ENCODE measurements around the gene CDKN2B.

The CDKN2B gene

GRCh38 chr9:21994556-21995005 lies 14.5 kb downstream of the CDKN2B start, which contains the start of gene CDKN2B-AS1:
Gene CDKN2B-AS1 (plus strand): TSS chr9:21994791.
- DNase-seq (ENCODE audit: low read depth in 2 of 2) = no peak

- DNase-seq (ENCODE audit: low read depth in 2 of 2) = no peak
Measured at GRCh38 chr9:21993893-21994555, 15.1 kb downstream of the CDKN2B start, which contains the start of gene CDKN2A. Gene CDKN2A (minus strand): TSS chr9:21994392.

- no peak for DNase-seq (ENCODE audit: low read depth in 2 of 2)
Measured at GRCh38 chr9:21993007-21993406, 16.1 kb downstream of the CDKN2B start.

DNA sequence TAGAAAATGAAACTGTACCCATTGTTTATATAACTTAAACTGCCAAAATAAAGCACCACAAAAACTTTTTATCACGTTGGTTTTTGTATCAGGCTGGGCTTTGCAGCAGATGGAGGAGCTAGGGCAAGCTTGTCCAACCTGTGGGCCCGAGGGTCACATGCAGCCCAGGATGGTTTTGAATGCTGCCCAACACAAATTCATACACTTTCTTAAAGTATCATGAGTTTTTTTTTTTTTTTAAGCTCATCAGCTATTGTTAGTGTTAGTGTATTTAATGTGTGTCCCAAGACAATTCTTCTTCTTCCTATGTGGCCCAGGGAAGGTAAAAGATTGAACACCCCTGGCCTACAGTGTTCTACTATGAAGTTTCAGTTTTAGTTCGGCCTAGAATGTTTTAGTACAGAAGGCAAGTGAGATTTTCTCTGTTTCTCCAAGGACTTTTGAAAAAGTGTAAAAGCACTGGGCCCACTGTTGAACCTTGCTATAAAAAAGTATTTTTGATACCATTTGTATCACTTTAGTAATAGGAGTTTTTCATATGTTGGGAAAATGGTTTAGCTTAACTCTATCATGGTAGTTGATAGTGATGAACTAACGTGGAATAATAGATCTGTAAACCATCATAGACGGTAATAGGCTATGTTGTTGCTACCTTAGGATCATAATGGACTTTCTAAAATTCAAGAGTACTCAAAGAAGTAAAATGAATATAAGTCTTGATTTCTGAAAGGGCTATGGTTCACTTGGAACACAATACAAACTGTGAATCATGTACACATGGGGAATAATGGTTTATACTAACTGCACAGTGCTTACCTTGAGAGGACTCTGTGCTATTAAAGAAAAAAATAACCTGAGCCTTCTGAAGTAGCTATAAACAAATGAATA lies 17.8 kb downstream of the CDKN2B start:
- DNase-seq (ENCODE audit: low read depth in 2 of 2) = no peak

DNA sequence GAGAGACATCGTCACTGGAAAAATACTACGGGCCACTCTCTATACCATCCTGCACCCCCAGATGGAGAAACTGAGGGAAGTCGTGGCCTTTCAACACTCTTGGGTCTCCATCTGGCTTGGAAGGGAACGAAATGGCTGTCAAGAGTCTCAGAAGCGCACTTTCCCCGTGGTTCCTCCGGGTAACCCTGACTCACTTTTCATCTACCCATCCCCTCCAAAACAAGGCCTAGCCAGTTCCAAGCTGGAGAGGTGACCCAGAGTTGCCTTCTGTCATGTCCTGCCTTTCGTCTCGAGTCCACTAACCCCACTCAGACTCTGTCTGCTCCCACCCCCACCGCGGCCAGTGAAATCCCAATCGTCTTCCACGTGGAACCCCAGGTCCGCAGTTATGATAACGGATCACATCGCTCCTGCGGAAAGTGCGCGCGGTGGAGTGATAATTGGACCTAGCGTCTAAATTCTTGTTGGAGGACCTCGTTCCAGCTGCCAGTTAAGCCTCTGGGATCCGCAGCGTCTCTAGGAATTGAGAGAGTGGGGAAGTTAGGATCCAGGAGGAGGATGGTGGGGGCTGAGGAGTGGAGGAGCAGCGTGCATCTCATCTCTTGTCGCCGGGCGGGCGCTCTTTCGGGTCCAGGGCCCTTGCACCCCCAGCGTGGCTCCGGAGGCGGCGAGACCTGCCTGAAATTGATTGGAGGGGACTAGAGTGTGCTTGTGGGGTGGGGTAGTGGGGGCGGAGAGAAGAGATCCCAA lies 19.5 kb downstream of the CDKN2B start:
- DNase-seq (ENCODE audit: low read depth in 2 of 2) = no peak

DNA sequence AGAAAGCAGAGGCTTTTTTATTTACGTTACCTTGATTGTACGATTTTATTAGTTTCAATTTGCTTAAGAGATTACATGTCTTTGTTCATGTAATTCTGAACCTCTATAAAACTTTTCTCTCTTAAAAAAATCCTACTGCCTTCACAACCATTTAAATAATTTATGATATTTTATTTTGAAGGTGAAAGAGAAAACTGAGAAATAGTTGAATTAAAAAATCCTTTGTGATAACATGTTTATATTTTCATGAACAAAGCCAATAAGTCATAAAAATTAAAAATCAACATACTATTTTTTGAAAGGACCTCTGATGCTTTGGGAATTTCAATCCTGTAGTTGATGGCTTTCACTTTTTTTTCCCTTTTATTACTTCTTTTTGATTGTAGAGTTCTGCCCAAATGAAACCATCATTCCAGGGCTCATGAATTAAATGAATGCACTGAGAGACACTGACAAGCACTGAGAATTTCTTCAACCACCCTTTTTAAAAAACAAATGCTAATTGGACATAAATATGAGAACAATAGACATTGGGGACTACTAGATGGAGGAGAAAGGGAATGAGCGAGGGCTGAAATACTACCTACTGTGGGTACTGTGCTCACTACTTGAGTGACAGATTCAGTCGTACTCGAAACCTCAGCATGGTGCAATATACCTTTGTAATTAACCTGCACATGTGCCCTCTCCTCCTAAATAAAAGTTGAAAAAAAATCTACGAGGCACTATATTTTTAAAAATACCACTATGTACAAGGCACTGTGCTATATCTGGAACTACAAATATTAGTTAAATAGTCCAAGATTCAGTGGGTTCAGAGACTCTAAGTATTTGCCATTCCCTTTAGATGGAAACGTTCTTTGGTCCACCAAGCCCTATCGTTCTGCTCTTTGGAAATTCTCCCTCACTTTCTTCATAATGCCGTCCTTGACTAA lies 20.8 kb downstream of the CDKN2B start:
- no peak for DNase-seq (ENCODE audit: low read depth in 2 of 2)

- no peak for DNase-seq (ENCODE audit: low read depth in 2 of 2)
Measured at GRCh38 chr9:21985964-21986667, 23.0 kb downstream of the CDKN2B start.

- no peak for DNase-seq (ENCODE audit: low read depth in 2 of 2)
Measured at GRCh38 chr9:21984101-21984500, 25.0 kb downstream of the CDKN2B start.

GRCh38 chr9:21983561-21983935 lies 25.6 kb downstream of the CDKN2B start:
- DNase-seq (ENCODE audit: low read depth in 2 of 2) = no peak

GRCh38 chr9:21982861-21983560 lies 26.1 kb downstream of the CDKN2B start:
- no peak for DNase-seq (ENCODE audit: low read depth in 2 of 2)

DNA sequence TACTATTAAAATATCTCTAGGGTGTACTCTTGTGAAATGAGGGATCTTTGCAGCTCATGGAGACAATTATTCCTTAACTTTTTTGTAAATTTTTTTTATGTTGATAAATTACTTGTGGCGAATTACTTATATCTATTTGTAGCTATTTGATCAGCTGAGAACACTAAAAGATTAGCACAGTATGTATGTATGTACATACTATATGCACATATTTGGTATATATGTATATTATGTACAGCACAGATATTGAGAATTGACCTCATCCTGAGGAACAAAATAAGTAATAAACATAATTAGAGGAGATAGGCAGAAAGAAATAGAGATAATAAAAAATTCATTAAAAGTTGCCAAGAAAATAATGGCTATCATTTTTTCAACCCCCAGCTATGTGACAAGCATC lies 26.7 kb downstream of the CDKN2B start:
- DNase-seq (ENCODE audit: low read depth in 2 of 2) = no peak

DNA sequence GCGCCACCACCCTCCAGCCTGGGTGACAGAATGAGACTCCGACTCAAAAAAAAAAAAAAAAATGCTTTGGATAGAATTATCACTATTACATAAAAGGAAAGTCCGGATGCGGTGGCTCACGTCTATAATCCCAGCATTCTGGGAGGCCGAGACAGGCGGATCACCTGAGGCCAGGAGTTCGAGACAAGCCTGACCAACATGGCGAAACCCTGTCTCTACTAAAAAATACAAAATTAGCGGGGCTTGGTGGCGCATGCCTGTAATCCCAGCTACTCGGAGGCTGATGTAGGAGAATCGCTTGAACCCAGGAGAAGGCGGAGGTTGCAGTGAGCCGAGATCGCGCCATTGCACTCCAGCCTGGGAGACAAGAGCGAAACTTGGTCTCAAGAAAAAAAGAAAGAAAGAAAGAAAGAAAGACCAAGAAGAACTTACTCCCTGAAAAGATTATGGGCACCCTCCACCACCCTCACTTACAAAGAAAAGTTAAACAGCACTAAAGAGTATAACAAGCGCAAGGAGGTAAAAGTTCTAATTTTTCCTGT lies 32.7 kb downstream of the CDKN2B start:
- no peak for DNase-seq (ENCODE audit: low read depth in 2 of 2)

DNA sequence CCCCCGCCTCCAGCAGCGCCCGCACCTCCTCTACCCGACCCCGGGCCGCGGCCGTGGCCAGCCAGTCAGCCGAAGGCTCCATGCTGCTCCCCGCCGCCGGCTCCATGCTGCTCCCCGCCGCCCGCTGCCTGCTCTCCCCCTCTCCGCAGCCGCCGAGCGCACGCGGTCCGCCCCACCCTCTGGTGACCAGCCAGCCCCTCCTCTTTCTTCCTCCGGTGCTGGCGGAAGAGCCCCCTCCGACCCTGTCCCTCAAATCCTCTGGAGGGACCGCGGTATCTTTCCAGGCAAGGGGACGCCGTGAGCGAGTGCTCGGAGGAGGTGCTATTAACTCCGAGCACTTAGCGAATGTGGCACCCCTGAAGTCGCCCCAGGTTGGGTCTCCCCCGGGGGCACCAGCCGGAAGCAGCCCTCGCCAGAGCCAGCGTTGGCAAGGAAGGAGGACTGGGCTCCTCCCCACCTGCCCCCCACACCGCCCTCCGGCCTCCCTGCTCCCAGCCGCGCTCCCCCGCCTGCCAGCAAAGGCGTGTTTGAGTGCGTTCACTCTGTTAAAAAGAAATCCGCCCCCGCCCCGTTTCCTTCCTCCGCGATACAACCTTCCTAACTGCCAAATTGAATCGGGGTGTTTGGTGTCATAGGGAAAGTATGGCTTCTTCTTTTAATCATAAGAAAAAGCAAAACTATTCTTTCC lies 34.2 kb downstream of the CDKN2B start:
- no peak for DNase-seq (ENCODE audit: low read depth in 2 of 2)

DNA sequence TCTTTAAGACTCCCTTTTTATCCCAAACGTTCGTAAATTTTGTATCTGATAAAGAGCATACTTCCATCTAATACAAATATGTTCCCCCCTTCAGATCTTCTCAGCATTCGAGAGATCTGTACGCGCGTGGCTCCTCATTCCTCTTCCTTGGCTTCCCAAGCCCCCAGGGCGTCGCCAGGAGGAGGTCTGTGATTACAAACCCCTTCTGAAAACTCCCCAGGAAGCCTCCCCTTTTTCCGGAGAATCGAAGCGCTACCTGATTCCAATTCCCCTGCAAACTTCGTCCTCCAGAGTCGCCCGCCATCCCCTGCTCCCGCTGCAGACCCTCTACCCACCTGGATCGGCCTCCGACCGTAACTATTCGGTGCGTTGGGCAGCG lies 34.8 kb downstream of the CDKN2B start:
- DNase-seq (ENCODE audit: low read depth in 2 of 2) = no peak

- DNase-seq (ENCODE audit: low read depth in 2 of 2) = no peak
Measured at GRCh38 chr9:21972361-21972760, 36.7 kb downstream of the CDKN2B start.

DNA sequence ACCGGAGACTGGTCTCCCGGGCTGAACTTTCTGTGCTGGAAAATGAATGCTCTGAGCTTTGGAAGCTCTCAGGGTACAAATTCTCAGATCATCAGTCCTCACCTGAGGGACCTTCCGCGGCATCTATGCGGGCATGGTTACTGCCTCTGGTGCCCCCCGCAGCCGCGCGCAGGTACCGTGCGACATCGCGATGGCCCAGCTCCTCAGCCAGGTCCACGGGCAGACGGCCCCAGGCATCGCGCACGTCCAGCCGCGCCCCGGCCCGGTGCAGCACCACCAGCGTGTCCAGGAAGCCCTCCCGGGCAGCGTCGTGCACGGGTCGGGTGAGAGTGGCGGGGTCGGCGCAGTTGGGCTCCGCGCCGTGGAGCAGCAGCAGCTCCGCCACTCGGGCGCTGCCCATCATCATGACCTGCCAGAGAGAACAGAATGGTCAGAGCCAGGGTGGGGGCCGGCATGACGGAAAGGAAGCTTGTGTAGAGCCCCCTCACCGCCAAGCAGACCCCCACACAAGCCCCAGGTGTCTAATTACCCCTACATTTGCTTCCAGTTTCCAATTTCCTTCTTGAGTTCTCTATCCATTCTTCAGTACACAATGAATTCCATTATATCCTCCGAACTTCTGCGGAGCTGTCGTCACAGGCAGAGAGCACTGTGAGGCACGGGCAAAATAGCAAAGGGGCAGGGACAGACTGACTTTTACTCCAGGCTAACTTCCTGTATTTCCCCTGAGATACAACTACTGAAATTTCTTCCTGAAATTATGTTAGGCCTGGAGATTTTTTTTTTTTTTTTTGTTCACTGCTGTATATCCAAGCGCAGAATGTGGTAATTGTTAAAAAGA lies 38.1 kb downstream of the CDKN2B start:
- no peak for DNase-seq (ENCODE audit: low read depth in 2 of 2)

- DNase-seq (ENCODE audit: low read depth in 2 of 2) = no peak
Measured at GRCh38 chr9:21969951-21970799, 38.9 kb downstream of the CDKN2B start.
